ENCODE data around the gene PAK2.

GRCh38 chr3:196695849-196696226 lies 43.8 kb upstream of the PAK2 start:
- no peak for TF ChIP-seq EZH2 (IDR thresholded peaks at IDR 0.05; ENCODE audit: borderline replicate concordance, low read depth, low read length, poor library complexity, severe bottlenecking)
- TF ChIP-seq CTCF (conservative IDR thresholded peaks at IDR 0.05; ENCODE audit: low read depth, low read length) = no peak
